Superior temporal gyrus (tissue), 1 donor: ENCODE measurements around the gene AGPAT4.
A peak's percentile ranks its signal among the peaks of the same experiment; 100 is the strongest.
"Not testable (repeated sequence)": the region's sequence is repeated elsewhere in the genome, so short reads cannot be mapped to it uniquely, and the experiment has no call there.

Experiments used
- DNase-seq: peaks from one replicate; pipeline ENCODE4 v3.0.0-alpha.2; 2016; ENCODE audit errors: extremely low spot score

Gene AGPAT4, protein sequence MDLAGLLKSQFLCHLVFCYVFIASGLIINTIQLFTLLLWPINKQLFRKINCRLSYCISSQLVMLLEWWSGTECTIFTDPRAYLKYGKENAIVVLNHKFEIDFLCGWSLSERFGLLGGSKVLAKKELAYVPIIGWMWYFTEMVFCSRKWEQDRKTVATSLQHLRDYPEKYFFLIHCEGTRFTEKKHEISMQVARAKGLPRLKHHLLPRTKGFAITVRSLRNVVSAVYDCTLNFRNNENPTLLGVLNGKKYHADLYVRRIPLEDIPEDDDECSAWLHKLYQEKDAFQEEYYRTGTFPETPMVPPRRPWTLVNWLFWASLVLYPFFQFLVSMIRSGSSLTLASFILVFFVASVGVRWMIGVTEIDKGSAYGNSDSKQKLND

DNA sequence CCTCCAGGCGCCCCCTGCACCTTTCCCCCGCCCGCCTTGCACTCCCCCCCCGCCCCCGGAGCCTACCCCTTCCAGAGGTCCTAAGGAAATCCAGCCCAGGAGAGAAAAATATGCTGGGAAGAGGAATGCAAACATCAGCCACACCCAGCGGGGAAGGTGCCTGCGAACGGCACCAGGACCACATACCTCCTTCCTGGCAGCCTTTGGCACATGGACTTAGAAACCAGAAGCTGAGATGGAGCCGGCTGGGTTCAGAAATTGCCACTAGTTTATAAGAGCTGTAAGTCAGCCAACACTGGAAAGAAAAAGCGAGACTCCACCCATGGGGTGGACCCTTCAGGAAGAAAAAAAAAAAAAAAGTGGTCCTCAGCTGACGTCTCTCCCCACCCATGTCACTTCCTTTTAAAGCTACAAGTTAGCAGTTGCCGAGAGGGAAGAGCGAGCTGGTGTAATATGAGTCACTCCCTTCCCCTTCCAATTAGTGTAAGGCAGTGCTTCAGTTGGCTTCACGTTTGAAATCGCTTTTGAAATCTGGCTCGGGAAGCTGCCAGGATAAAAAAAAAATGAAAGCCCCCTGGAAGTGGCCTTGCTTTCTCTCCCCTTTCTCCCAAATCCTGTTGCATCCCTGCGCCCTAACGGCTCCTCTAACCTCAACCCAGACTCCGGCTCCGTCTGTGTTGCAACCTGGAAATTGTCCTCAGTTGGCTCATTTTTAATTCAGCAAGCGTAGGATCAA is at the start of gene AGPAT4:
AGPAT4 (minus strand) TSS at position 310 of the 736 bp plus-strand sequence. CDS start 41,848 bp downstream, outside the sequence.
- DNase-seq, result peak; percentile 93

DNA sequence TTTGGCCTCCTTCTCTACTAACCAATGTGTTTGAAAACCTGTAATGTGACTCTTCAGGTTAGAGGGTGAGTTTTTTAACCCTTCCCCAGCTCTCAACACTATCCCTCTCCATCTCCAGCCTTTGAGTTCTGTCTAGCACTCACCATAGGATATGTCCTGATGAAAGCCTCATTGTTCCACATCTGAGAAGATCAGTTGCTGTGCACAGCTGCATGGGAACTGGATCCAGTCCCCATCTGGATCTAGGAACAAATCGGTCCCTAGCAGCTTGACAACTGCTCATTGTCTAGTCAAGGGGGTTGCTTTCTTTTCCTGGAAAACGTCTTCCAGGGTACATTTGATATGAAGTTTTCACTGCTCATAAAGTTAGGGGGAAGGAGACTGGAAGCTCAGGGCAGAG is 45.4 kb upstream of the AGPAT4 start:
- peak; percentile 96 for DNase-seq

DNA sequence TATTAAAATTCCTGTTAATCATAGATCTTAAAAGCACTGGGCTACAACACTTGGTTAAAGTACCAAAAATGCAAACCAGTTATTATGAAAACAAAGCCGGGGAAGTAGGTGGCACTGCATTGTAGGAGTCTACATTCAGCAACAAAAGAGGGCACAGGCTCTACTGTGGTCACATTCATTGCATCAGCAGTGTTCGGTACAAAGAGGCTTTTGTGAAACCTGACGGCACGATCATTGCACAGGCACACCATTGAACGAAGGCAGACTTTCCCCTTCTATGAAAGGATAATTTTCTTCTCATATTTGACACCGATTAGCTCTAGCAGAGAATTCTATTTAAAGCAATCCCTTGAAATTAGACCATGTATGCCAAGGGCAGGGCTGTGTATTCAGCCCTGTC is 44.6 kb upstream of the AGPAT4 start:
- peak; percentile 95 for DNase-seq

DNA sequence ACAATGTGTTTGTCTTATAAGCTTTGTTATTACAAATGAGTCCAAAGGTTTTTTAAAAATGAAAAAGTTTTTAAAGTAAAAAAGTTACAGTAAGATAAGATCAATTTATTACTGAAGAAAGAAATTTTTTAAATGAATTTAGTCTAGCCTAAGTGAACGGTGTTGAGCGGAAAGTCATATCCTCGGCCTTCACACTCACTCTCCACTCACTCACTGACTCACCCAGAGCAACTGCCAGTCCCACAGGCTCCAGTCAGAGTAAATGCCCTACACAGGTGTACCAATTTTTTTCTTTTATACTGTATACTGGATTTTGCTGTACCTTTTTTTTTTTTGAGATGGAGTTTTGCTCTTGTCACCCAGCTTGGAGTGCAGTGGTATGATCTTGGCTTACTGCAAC is 42.7 kb upstream of the AGPAT4 start:
- DNase-seq, result no peak

DNA sequence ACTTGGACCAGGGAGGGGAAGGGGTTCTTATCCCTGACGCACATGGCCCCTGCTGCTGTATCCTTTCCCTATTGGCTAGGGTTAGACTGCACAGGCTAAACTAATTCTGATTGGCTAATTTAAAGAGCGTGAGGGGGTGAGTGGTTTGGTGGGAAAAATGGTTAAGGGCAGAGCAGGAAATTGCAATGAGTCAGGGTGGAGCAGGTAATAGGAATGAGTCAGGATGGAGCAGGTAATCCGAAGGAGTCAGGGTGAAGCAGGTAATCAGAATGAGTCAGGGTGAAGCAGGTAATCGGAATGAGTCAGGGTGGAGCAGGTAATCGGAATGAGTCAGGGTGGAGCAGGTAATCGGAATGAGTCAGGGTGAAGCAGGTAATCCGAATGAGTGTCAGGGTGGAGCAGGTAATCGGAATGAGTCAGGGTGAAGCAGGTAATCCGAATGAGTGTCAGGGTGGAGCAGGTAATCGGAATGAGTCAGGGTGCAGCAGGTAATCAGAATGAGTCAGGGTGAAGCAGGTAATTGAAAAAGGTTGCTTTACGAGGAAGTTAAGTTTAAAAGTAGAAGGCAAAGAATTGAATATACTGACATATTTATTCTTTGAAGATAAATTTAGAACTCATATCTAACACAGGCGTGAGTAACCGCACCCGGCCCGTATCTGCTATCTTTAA is 41.5 kb upstream of the AGPAT4 start:
- not testable (repeated sequence) for DNase-seq

DNA sequence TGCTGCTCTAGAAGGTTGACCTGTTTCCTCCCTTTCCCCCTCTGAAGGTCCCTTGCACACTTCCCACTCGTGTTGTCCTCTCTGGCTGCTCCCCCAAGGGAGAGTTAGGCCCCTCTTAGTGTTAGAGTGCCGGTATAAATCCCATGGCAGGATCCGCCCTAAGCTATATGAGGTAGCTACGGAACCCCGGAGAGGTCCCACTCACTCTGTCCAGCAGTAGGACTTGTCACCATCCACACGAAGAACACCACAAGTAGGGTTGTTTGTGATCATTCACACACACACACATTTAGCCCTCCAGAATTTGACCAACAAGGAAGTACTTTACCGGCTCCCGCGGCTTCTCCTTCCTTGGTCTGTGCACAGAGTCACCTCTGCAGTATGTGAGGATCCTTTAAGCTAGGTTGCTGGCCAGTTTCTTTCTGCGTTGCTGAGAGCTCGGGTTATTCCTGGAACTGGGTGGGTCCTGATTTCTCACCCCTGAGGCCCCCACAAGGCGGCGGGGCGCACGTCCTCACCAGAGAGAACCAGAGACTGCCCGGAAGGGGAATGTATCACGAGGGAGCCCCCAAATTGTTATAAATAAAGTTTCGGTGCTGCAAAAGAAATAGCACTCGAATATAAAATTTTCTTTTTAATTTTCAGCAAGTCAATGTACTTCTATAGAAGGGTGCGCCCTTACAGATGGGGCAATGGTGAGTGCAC is 40.8 kb upstream of the AGPAT4 start:
- not testable (repeated sequence) for DNase-seq

DNA sequence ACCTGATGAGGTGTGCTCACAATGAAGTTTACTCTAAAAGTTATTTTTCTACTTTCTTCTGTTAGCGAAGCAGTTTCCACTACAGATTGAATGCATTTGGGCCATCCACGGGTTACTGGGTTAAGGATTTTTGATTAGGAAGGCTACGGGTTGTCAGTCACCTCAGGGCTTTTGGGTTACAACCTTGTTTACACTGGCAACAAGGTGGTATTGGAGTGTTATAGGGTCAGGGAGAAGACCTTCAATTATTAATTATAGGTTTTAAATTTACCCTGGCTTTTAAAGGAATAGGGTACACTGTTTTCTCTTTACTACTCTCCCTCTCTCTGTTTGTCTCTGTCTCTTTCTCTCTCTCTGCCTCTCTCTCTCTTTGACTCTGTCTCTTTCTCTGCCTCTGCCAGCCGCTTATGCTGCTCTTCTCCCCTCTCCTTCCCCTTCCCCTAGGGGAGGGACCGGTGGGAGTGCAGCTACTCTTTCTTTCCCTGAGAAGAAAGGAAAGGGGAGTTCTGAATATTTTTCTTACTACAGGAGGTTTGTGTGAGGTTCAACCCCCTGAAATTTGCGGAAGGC is 40.2 kb upstream of the AGPAT4 start:
- DNase-seq, result no peak

DNA sequence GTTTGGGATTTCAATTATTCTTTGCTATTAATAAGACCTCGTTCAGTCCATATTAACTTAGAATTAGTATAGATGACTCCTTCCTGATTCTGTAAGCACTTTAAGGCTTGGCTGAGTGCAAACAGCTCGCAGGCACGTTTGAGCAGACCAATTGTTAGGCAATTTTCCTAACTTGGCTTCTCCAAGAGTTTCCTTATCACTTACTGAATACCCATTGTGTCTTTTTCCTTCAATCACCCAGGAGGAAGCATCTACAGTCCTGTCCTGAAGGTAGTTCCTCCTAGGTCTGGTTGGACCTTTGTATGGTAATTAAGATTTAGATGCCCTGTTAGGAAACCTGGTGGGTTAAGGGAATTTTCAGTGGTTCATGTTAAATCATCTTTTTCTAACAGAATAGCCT is 39.6 kb upstream of the AGPAT4 start:
- not testable (repeated sequence) for DNase-seq

DNA sequence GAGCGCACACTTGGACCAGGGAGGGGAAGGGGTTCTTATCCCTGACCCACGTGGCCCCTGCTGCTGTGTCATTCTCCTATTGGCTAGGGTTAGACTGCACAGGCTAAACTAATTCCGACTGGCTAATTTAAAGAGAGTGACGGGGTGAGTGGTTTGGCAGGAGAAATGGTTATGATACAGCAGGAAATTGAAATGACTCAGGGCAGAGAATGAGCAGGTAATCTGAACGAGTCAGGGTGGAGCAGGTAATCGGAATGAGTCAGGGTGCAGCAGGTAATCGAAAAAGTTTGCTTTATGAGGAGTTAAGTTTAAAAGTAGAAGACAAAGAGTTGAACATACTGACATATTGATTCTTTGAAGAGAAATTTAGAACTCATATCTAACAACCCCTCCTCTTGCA is 35.9 kb upstream of the AGPAT4 start:
- not testable (repeated sequence) for DNase-seq

DNA sequence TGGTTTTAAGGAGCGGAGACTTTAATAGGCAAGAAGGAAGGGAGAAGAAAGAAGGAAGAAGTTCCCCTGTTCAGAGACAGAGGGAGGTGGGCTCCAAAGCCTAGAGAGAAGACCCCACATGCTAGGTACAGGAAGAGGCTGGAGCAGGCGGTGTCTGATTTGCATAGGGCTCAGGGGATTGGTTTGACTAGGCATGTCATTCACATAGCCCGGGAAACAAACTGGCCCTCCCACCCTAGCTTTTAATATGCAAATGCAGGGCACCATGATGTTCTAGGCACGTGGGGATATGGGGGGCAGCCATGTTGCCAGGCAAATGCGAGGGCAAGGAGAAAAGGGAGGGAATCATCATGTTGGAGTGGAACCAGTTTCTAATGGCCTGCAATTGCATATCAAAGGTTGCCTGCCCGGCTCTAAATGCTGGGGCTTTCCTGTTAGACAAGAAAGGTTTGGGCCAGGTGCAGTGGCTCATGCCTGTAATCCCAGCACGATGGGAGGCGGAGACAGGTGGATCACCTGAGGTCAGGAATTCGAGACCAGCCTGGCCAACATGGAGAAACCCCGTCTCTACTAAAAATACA is 34.3 kb upstream of the AGPAT4 start:
- no peak for DNase-seq

DNA sequence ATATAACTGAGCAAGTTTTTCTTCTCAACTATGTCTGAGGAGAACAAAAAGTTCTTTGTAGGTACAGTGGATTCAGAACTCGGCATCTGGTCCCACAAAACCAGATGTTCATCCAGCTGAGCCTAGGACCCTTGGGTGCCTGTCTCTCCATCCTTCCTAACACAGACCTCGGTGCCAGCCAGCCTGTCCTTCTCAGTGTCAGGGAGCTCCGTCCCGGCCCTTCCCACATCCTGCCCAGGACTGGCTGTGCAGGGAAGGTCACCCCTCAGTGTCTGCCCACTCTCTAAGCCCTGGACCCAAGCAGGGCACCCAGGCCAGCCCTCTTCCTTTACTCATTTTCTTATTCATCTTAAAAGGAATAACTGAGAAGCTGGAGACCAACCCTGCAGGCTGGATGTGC is 32.0 kb upstream of the AGPAT4 start:
- DNase-seq, result no peak

DNA sequence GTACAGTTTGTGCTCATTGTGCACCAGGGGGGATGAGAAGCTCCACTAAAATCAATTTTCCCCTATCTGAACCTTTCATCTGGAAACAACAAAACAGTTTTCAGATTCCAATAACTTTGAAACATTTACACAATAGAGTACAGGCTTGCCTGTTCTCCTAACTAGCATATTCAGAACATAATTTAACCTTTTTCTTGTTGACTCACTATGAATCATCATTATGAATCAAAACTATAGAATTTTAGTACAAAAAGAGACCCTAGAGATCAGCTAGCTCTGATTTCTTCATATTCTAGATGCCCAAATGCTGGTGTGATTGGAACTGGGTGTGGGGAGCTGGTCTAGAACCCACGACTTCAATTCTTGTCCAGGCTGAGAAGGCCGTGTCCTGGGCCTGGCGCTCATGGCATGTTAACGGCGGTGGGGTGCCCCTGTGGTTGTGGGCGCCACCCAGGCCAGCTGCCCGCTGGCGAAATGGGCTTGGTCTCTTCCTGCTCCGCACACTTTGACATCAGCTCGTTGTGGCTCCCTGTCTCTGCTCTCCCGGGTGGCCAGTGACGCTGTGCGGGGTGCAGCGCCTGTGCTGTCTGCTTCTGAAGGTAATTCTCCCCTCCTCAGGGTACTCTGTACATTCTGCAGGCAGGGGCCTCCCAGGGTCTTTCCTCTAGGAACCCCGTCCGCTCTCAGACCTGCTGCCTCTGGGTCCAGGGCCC is 29.9 kb upstream of the AGPAT4 start:
- DNase-seq, result no peak

DNA sequence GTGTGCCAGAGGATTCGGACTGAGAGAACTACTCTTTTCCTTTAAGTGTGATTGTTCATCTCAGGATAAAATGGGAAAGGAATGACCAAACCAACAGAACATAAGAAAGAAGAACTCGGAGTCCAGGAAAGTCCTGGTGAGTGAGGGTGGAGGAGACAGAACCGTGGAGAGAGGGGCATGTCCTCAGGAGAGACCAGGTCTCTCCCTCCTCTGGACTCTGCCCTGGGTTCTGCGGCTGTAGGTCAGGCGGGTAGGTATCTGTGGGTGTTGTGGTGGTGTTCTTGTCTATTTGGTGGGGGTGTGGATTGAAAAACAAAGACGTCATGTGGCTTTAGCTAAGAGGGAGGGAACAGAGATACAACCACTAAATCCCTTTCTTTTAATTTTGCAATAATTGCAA is 29.1 kb upstream of the AGPAT4 start:
- no peak for DNase-seq

DNA sequence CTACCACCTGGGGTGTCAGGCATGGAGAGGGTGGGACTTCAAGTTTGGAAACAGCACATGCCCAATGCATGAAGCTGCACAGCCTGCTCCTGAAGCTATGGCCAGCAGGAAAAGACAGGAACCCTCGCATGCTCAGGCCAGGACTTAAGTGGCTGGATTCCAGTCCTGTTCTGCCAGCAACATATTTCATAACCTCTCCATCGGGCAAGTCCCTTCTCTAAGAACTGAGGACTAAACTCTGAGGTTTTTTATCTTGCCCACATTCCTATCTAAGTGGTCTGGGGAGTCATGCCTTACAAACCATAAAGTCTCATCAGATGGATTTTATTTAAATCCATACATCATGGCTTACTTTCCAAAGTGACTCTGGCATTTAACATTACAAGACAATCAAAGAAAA is 27.5 kb upstream of the AGPAT4 start:
- no peak for DNase-seq

DNA sequence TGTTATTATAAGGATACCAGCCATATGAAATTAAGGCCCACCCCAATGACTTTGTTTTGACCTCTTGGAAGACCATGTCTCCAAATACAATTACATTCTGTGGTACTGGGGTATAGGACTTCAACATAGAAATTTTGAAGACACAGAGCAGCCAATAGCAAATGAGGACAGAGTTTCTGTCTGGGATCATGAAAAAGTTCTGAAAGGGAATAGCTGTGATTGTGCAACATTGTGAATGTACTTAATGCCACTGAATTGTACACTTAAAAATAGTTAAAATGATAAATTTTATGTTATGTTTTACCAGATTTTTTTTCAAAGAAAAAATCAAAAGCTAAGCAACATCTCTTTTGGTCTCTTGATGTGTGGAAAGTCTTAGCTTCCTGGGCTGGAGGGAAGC is 27.0 kb upstream of the AGPAT4 start:
- no peak for DNase-seq

DNA sequence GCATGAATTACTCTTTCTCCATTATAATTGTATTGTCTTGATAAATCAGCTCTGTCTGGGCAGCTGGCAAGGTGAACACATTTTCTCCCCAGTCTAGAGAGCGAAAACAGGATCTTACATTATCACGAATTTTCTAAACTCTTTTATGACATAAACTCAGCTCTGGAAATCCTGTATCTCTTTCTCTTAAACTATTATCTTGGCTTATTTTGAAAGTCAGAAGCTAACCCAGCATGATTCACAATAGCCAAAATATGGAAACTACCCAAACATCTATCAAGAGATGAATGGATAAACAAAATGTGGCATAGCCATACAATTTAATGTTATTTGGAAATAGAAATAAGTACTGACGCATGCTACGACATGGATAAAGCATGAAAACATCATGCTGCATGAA is 25.9 kb upstream of the AGPAT4 start:
- DNase-seq, result no peak

DNA sequence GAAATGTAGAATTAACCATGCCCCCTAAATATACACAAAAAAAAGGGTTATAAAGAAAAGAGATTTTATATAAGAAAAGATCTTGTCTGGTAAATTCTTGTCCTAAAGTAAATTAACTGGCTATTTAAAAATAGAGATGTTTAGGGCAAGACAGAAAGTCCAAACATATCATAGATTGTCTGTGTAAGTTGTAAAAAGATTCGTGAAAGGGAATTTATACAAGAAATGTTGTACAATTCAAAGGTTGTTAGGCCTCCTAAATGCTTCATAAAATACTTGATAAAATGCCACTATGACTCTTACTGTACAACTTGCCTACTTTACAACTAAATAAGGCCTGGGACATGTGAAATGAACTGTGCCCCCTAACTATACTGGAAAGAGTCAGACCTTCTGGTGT is 21.9 kb upstream of the AGPAT4 start:
- no peak for DNase-seq

DNA sequence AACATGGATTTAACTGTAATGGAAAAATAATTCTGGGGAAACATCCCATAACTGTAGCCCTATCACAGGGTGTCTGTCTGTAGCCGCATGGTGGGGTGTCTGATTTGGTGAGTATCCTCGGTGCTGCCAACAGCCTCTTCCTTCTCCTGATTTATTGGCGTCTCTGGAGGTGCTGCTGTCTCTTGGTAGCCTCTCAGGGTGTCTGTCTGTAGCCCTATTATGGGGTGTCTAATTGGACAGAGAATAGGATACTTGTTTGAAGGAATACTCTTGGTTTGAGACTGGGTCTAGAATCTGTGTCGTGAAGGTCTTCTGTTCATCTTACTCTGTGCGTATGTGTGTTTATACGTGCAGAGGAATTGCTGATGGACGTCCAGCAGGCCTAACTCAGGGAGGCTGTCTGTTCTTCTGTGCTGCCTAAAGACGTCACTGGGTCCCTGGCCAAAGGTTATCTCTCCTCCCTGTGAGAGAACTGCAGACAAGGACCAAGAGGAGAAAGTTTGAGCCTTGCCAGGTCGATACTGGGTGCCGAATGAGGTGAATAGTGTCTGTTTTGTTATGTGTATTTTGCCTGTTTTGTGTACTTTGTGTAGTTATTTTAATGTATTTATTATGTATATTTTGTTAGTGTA is 18.9 kb upstream of the AGPAT4 start:
- DNase-seq, result no peak

DNA sequence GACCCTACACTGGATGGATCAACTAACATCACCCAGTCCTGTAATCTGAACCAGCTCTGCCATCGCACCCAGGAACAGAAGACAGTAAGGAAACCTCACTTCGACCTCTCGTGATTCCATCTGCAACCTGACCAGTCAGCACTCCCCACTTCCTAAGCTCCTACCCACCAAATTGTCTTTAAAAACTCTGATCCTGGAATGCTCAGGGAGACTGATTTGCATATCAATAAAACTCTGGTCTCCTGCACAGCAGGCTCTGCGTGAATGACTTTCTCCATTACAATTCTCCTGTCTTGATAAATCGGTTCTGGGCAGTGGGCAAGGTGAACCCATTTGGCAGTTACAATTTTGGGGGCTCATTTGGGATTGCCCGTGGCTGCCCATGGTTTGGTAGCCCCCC is 18.3 kb upstream of the AGPAT4 start:
- DNase-seq, result no peak

DNA sequence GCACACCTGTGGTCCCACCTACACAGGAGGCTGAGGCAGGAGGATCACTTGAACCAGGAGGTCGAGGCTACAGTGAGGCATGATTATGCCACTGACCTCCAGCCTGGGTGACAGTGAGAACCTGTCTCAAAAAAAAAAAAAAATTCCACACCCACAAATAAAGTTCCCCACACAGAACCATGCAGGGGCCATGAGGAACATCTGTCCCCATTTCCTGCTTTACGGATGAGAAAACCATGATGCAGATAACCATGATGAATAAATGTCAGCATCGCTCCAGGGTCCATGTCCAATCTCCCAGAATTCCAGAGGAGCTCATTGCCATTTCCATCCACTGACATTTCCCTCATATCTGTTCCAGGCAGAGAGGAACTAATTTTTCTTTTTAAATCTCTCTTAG is 16.9 kb upstream of the AGPAT4 start:
- DNase-seq, result no peak
